A549 (cell line): ENCODE measurements around the gene XPO4. TPM values are rescaled to one million over a fixed set of nuclear protein-coding genes. Genes with fewer than 3 reads are reported as not detected.

Source experiments
- ATAC-seq, 2 experiments: fragments of 200-7000 bp in 1 of 2; fragments of >200 bp in 1 of 2; cut with Nextera tagmentation in 1 of 2; cut with Tn5 transposase in 1 of 2; 3 replicates each; pipeline versions ENCODE4 v1.8.0 to v1.9.1; 2018 to 2020; ENCODE audit warnings: mild to moderate bottlenecking in 1 of 2, moderate library complexity in 1 of 2
- CTCF ChIA-PET: fragments of 300-600 bp; sonication (Branson Sonifier 250); formaldehyde crosslinking; extraction: SDS; loops from one replicate; lab custom pipeline; 2021; ENCODE audit warnings: antibody characterized with exemption, inconsistent platforms; lab: Yijun Ruan, JAX
- POLR2A ChIA-PET: fragments of 350-600 bp; formaldehyde crosslinking; extraction: SDS; loops from one replicate; lab custom pipeline; 2021; ENCODE audit warnings: antibody characterized with exemption, inconsistent platforms; lab: Yijun Ruan, JAX
- DNase-seq, 2 experiments: peaks; one replicate each; pipeline versions ENCODE4 v3.0.0 to v3.0.0-alpha.2; 2011 to 2016; ENCODE audit warnings: low read depth in 1 of 2, low spot score in 1 of 2
- FAIRE-seq: peaks from 2 replicates; lab custom pipeline; 2011; peaks lifted over from hg19 to GRCh38; lab: Jason Lieb, UNC
- H3K27ac ChIP-seq, 2 experiments: fragments of >200 bp; sonication (Bioruptor Twin); formaldehyde crosslinking; 3 replicates each; pipeline ENCODE4 v1.5.1; 2016 to 2017
- H3K4me1 ChIP-seq: fragments of >200 bp; sonication (Bioruptor Twin); formaldehyde crosslinking; 3 replicates; pipeline ENCODE4 v1.6.1; 2016
- H3K4me2 ChIP-seq: fragments of >200 bp; sonication (Bioruptor Twin); formaldehyde crosslinking; 3 replicates; pipeline ENCODE4 v1.6.1; 2016
- H3K4me3 ChIP-seq: fragments of >200 bp; sonication (Bioruptor Twin); formaldehyde crosslinking; 3 replicates; pipeline ENCODE4 v1.5.1; 2016
- H3K9me3 ChIP-seq: fragments of >200 bp; sonication (Bioruptor Twin); formaldehyde crosslinking; 3 replicates; pipeline ENCODE4 v1.6.1; 2016
- CEBPB ChIP-seq, 2 experiments: fragments of >200 bp in 1 of 2; sonication (Bioruptor Twin) in 1 of 2; formaldehyde crosslinking in 1 of 2; IDR thresholded peaks; 2 replicates each; pipeline ENCODE4 v1.6.1; 2012 to 2016
- ESRRA ChIP-seq: fragments of 150-350 bp; IDR thresholded peaks from 2 replicates; pipeline ENCODE4 v1.6.1; 2014; ENCODE audit warnings: mild to moderate bottlenecking, low read length, borderline replicate concordance
- FOSB ChIP-seq: fragments of 250-450 bp; sonication (Bioruptor Pico); IDR thresholded peaks from 2 replicates; pipeline ENCODE4 v1.5.0; 2020; ENCODE audit warnings: mild to moderate bottlenecking, moderate library complexity
- HEYL ChIP-seq: fragments of 250-450 bp; sonication (Bioruptor Pico); IDR thresholded peaks from 2 replicates; pipeline ENCODE4 v1.8.0; 2021; ENCODE audit warnings: mild to moderate bottlenecking, moderate library complexity
- HOXA7 ChIP-seq: fragments of 250-450 bp; sonication (Bioruptor Pico); IDR thresholded peaks from 2 replicates; pipeline ENCODE4 v1.5.0; 2020; ENCODE audit warnings: mild to moderate bottlenecking, moderate library complexity
- HOXB5 ChIP-seq: fragments of 250-450 bp; sonication (Bioruptor Pico); IDR thresholded peaks from 2 replicates; pipeline ENCODE4 v1.5.0; 2020; ENCODE audit warnings: mild to moderate bottlenecking, moderate library complexity
- JUN ChIP-seq, 2 experiments: fragments of >200 bp; sonication (Bioruptor Twin); formaldehyde crosslinking; IDR thresholded peaks; 2 replicates in 1 of 2; 3 replicates in 1 of 2; pipeline ENCODE4 v1.6.1; 2016 to 2017
- KDM5A ChIP-seq: fragments of 200-600 bp; sonication (generic); IDR thresholded peaks from 2 replicates; pipeline ENCODE4 v1.6.1; 2016; ENCODE audit warnings: antibody characterized with exemption, mild to moderate bottlenecking
- MYC ChIP-seq: IDR thresholded peaks from 2 replicates; pipeline ENCODE4 v1.6.1; 2012; ENCODE audit warnings: mild to moderate bottlenecking, inconsistent platforms, low read length, improper control_type of control experiment, borderline replicate concordance
- NFE2L2 ChIP-seq: fragments of 150-350 bp; conservative IDR thresholded peaks from 2 replicates; pipeline ENCODE4 v1.6.1; 2014; ENCODE audit warnings: low read length
- NPAS2 ChIP-seq: fragments of 250-450 bp; sonication (Bioruptor Pico); IDR thresholded peaks from 2 replicates; pipeline ENCODE4 v1.8.0; 2022; ENCODE audit warnings: mild to moderate bottlenecking, moderate library complexity, borderline replicate concordance
- PHF8 ChIP-seq: fragments of 200-600 bp; sonication (generic); IDR thresholded peaks from 2 replicates; pipeline ENCODE4 v1.6.1; 2016; ENCODE audit warnings: low read depth, mild to moderate bottlenecking, antibody characterized with exemption, moderate library complexity, borderline replicate concordance
- RAD21 ChIP-seq, 2 experiments: fragments of >200 bp in 1 of 2; sonication (Bioruptor Twin) in 1 of 2; formaldehyde crosslinking in 1 of 2; IDR thresholded peaks in 1 of 2; conservative IDR thresholded peaks in 1 of 2; 2 replicates in 1 of 2; 3 replicates in 1 of 2; pipeline ENCODE4 v1.6.1; 2012 to 2018; ENCODE audit warnings: inconsistent platforms in 1 of 2
- TFCP2L1 ChIP-seq: fragments of 250-450 bp; sonication (Bioruptor Pico); IDR thresholded peaks from 2 replicates; pipeline ENCODE4 v1.5.0; 2021; ENCODE audit warnings: mild to moderate bottlenecking
- TP53 ChIP-seq: fragments of 250-450 bp; sonication (Bioruptor Pico); IDR thresholded peaks from 2 replicates; pipeline ENCODE4 v1.5.0; 2021; ENCODE audit warnings: mild to moderate bottlenecking, moderate library complexity
- ZC3H11A ChIP-seq: fragments of 450-650 bp; IDR thresholded peaks from 2 replicates; pipeline ENCODE4 v1.6.1; 2014; ENCODE audit warnings: antibody characterized with exemption, mild to moderate bottlenecking
- ZNF302 ChIP-seq: fragments of 250-450 bp; sonication (Bioruptor Pico); IDR thresholded peaks from 2 replicates; pipeline ENCODE4 v1.9.0; 2021; ENCODE audit warnings: inconsistent platforms, mild to moderate bottlenecking, moderate library complexity
- ZSCAN20 ChIP-seq: fragments of 250-450 bp; sonication (Bioruptor Pico); IDR thresholded peaks from 2 replicates; pipeline ENCODE4 v1.8.0; 2022; ENCODE audit warnings: mild to moderate bottlenecking, moderate library complexity
- WGBS: methylation state at CpG from one replicate; pipeline ENCODE4 v1.1.6; 2017; ENCODE audit errors: missing lambda C conversion rate; 5-methylcytosine and 5-hydroxymethylcytosine counted together
- polyA plus RNA-seq, 4 experiments: library from polyadenylated mRNA; depleted of rRNA in 3 of 4; stranded (reverse); fragments of >200 nt; fragmentation: RNase III in 1 of 4; extraction: RNeasy Plus Mini Kit Qiagen cat#74134 plus additional on column Dnase treatment in 1 of 4; gene quantifications; 2 replicates in 3 of 4; 3 replicates in 1 of 4; pipeline ENCODE4 v1.2.3, GENCODE V29; 2011 to 2017
- TF ChIP-seq, protein P1 (sequence below): IDR thresholded peaks from 2 replicates; pipeline ENCODE4 v1.6.1; 2012
- TF ChIP-seq, protein P2 (sequence below): fragments of >200 bp; sonication (Bioruptor Twin); formaldehyde crosslinking; IDR thresholded peaks from 3 replicates; pipeline ENCODE4 v1.6.1; 2016
- TF ChIP-seq, protein P3 (sequence below): fragments of 150-350 bp; IDR thresholded peaks from 2 replicates; pipeline ENCODE4 v1.6.1; 2014; ENCODE audit warnings: low read depth, mild to moderate bottlenecking, low read length
- TF ChIP-seq, protein P4 (sequence below): fragments of 200-600 bp; sonication (generic); IDR thresholded peaks from 2 replicates; pipeline ENCODE4 v1.6.1; 2016; ENCODE audit warnings: antibody characterized with exemption, mild to moderate bottlenecking, moderate library complexity
- TF ChIP-seq, protein P5 (sequence below): fragments of 450-650 bp; IDR thresholded peaks from 2 replicates; pipeline ENCODE4 v1.6.1; 2014; ENCODE audit warnings: antibody characterized with exemption

The XPO4 gene
- polyA plus RNA-seq, 2 of the 4 experiments (the other 2 are of a cell fraction) = 7.3 to 16.6 TPM

DNA sequence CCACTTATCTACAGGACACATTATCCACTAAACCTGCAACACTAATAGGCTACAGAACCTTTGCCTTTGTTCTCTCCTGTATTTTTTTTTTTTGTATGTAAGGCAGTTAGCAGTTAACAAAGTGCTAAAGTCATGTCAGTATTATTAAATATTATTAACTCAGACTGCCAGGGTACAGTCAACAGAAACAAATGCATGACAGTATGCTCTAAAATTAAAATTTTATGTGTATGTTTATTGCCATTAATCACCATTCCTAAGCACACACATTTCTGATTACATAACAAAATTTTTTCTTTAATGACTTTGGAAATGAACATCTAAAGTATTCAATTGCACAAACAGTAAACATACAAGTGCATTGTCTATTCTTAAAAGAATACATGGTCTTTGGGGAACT lies 41.7 kb downstream of the XPO4 start:
- TF ChIP-seq HOXA7 (no peak), FOSB (CRISPR knock-in tag) (no peak), NFE2L2 (no peak), ZC3H11A (no peak), PHF8 (no peak), ZNF302 (CRISPR knock-in tag) (no peak), MYC (no peak), TP53 (no peak), NPAS2 (CRISPR knock-in tag) (no peak), CEBPB (IDR thresholded peaks at IDR 0.05) (no peak), ESRRA (no peak), KDM5A (no peak), HOXB5 (no peak), RAD21 (conservative IDR thresholded peaks at IDR 0.05 in 1 of 2, IDR thresholded peaks at IDR 0.05 in 1 of 2) (no peak), TFCP2L1 (CRISPR knock-in tag) (no peak)
- TF ChIP-seq, protein P1, sequence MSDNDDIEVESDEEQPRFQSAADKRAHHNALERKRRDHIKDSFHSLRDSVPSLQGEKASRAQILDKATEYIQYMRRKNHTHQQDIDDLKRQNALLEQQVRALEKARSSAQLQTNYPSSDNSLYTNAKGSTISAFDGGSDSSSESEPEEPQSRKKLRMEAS = no peak
- TF ChIP-seq, protein P2, sequence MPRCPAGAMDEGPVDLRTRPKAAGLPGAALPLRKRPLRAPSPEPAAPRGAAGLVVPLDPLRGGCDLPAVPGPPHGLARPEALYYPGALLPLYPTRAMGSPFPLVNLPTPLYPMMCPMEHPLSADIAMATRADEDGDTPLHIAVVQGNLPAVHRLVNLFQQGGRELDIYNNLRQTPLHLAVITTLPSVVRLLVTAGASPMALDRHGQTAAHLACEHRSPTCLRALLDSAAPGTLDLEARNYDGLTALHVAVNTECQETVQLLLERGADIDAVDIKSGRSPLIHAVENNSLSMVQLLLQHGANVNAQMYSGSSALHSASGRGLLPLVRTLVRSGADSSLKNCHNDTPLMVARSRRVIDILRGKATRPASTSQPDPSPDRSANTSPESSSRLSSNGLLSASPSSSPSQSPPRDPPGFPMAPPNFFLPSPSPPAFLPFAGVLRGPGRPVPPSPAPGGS = no peak
- TF ChIP-seq, protein P3, sequence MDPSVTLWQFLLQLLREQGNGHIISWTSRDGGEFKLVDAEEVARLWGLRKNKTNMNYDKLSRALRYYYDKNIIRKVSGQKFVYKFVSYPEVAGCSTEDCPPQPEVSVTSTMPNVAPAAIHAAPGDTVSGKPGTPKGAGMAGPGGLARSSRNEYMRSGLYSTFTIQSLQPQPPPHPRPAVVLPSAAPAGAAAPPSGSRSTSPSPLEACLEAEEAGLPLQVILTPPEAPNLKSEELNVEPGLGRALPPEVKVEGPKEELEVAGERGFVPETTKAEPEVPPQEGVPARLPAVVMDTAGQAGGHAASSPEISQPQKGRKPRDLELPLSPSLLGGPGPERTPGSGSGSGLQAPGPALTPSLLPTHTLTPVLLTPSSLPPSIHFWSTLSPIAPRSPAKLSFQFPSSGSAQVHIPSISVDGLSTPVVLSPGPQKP = no peak
- TF ChIP-seq, protein P4, sequence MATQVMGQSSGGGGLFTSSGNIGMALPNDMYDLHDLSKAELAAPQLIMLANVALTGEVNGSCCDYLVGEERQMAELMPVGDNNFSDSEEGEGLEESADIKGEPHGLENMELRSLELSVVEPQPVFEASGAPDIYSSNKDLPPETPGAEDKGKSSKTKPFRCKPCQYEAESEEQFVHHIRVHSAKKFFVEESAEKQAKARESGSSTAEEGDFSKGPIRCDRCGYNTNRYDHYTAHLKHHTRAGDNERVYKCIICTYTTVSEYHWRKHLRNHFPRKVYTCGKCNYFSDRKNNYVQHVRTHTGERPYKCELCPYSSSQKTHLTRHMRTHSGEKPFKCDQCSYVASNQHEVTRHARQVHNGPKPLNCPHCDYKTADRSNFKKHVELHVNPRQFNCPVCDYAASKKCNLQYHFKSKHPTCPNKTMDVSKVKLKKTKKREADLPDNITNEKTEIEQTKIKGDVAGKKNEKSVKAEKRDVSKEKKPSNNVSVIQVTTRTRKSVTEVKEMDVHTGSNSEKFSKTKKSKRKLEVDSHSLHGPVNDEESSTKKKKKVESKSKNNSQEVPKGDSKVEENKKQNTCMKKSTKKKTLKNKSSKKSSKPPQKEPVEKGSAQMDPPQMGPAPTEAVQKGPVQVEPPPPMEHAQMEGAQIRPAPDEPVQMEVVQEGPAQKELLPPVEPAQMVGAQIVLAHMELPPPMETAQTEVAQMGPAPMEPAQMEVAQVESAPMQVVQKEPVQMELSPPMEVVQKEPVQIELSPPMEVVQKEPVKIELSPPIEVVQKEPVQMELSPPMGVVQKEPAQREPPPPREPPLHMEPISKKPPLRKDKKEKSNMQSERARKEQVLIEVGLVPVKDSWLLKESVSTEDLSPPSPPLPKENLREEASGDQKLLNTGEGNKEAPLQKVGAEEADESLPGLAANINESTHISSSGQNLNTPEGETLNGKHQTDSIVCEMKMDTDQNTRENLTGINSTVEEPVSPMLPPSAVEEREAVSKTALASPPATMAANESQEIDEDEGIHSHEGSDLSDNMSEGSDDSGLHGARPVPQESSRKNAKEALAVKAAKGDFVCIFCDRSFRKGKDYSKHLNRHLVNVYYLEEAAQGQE = no peak
- TF ChIP-seq, protein P5, sequence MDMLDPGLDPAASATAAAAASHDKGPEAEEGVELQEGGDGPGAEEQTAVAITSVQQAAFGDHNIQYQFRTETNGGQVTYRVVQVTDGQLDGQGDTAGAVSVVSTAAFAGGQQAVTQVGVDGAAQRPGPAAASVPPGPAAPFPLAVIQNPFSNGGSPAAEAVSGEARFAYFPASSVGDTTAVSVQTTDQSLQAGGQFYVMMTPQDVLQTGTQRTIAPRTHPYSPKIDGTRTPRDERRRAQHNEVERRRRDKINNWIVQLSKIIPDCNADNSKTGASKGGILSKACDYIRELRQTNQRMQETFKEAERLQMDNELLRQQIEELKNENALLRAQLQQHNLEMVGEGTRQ = no peak
- CTCF ChIA-PET = interaction anchor here (2.4 kb wide), 1 partner anchor 20 kb away, joined by 6 read pairs; no protein-coding TSS in a partner anchor
- POLR2A ChIA-PET = no interaction called here
- DNase-seq = no peak
- Histone ChIP-seq H3K9me3 (no peaks in the 10 kb centered on the region), H3K4me2 (no peak overlapping the region), H3K4me3 (no peak overlapping the region), H3K27ac (no peak overlapping the region), H3K4me1 (no peaks in the 10 kb centered on the region)
- no peak for ATAC-seq
- FAIRE-seq = no peak

DNA sequence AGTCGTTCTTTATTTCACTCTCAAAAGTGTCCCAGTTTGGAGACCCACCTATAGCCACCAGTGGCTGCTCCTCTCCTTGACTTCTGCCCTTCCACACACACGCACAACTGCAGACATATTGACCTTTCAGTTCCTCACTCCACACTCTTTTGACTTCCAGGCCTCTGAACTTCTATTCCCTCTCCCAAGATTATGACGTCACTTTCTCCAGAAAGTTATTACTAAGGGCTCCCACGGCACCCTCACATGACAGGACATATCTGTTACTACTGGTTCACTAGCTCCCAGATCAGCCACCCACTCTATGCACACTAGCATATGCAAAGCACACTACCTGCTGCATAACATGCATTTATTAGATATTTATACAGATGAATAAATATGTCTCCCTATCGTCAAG lies 45.9 kb downstream of the XPO4 start:
- POLR2A ChIA-PET = no interaction called here
- H3K9me3 ChIP-seq = no peaks in the 10 kb centered on the region
- CTCF ChIA-PET = interaction anchor here (2.0 kb wide), 1 partner anchor 28 kb away, joined by 5 read pairs; no protein-coding TSS in a partner anchor
- H3K27ac ChIP-seq = no peak overlapping the region
- TF ChIP-seq HEYL (CRISPR knock-in tag) (no peak), JUN (IDR thresholded peaks at IDR 0.05) (no peak), ZSCAN20 (CRISPR knock-in tag) (no peak)
- no peak overlapping the region for H3K4me2 ChIP-seq
- WGBS = 86% methylated on average over 5 of the region's 5 CpGs
- FAIRE-seq (no peak), ATAC-seq (no peak), DNase-seq (no peak)
- no peak overlapping the region for H3K4me3 ChIP-seq
- no peaks in the 10 kb centered on the region for H3K4me1 ChIP-seq
